Erythroblast (primary cell): Measurements from ENCODE around the gene DHX9.

Experiments
- GATA1 ChIP-seq: IDR thresholded peaks from 2 replicates; pipeline ENCODE4 v1.6.1; 2011; ENCODE audit warnings: low read depth, mild to moderate bottlenecking, control low read depth, low read length, moderate library complexity
- POLR2A ChIP-seq: IDR thresholded peaks from 2 replicates; pipeline ENCODE4 v1.6.1; 2011; ENCODE audit warnings: mild to moderate bottlenecking, low read length

DNA sequence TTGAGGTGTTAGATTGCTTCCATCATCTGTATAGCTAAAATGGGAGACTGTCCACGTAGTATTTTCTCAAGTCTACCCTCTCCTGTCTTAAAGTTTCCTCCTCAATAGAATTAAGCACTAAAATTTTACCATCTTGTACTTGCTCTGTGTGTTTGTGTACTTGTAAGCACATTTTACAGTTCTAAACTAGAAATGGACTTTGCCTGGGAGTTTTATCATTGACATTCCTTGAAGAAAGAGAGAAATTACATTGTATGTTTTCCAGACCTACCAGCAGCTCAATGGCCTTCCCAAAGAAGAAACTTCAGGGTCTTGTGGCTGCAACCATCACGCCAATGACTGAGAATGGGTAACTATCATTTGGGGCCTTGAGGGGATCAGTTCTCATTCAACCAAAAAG is 45.1 kb upstream of the DHX9 start:
- TF ChIP-seq POLR2A = no peak
- TF ChIP-seq GATA1 = no peak
